Spleen (tissue), 7 donors: ENCODE results near the gene SCN4B.

Experiments
- POLR2A ChIP-seq, 3 donors: fragments of 450-650 bp; IDR thresholded peaks; one replicate each; pipeline ENCODE4 v1.5.1; 2017; ENCODE audit warnings: antibody characterized with exemption in 3 of 3, mild to moderate bottlenecking in 1 of 3
- TF ChIP-seq, protein P1 (sequence below), 11 experiments: fragments of 200-600 bp in 7 of 11; fragments of 450-650 bp in 4 of 11; sonication (generic) in 4 of 11; IDR thresholded peaks in 8 of 11; conservative IDR thresholded peaks in 3 of 11; 1 replicate in 7 of 11; 2 replicates in 4 of 11; pipeline versions ENCODE4 v1.4.0 to v1.8.0; 2016 to 2021; ENCODE audit warnings: antibody characterized with exemption in 11 of 11, inconsistent platforms in 4 of 11, mild to moderate bottlenecking in 1 of 11
- donor health status: DM: no; HTN: no; CAD: no; lungs with moderate emphysema.
- donor health status: DM: no; HTN: no; CAD: no.
- donor health status: DM: no; HTN: no; CAD: no.

DNA sequence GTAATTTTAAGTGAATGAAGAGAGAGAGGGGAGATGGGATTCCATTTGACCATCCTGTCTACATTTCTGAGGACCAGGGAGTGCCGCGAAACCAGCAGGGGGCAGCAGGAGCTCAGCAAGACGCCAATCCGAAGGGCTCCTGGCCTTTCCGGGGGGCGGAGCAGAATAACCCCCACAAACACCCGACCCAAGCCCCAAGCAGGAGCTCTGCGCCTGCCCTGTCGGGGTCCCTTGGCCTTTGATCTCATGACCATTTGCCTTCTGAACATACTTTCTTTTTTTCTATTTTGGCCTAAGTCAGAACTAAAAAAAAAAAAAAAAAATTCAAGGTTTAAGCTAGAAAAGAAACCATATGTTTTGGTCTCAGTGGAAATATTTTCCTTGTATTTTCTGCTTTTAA, 45.7 kb upstream of the SCN4B start:
- TF ChIP-seq POLR2A (IDR thresholded peaks at IDR 0.05) = no peak
- TF ChIP-seq, protein P1, sequence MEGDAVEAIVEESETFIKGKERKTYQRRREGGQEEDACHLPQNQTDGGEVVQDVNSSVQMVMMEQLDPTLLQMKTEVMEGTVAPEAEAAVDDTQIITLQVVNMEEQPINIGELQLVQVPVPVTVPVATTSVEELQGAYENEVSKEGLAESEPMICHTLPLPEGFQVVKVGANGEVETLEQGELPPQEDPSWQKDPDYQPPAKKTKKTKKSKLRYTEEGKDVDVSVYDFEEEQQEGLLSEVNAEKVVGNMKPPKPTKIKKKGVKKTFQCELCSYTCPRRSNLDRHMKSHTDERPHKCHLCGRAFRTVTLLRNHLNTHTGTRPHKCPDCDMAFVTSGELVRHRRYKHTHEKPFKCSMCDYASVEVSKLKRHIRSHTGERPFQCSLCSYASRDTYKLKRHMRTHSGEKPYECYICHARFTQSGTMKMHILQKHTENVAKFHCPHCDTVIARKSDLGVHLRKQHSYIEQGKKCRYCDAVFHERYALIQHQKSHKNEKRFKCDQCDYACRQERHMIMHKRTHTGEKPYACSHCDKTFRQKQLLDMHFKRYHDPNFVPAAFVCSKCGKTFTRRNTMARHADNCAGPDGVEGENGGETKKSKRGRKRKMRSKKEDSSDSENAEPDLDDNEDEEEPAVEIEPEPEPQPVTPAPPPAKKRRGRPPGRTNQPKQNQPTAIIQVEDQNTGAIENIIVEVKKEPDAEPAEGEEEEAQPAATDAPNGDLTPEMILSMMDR (IDR thresholded peaks at IDR 0.05 in 8 of 11, conservative IDR thresholded peaks at IDR 0.05 in 3 of 11) = peak; percentile 69 to 90 (median 84)
